ENCODE data around the gene RAB3IP.

The RAB3IP gene, protein sequence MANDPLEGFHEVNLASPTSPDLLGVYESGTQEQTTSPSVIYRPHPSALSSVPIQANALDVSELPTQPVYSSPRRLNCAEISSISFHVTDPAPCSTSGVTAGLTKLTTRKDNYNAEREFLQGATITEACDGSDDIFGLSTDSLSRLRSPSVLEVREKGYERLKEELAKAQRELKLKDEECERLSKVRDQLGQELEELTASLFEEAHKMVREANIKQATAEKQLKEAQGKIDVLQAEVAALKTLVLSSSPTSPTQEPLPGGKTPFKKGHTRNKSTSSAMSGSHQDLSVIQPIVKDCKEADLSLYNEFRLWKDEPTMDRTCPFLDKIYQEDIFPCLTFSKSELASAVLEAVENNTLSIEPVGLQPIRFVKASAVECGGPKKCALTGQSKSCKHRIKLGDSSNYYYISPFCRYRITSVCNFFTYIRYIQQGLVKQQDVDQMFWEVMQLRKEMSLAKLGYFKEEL

DNA sequence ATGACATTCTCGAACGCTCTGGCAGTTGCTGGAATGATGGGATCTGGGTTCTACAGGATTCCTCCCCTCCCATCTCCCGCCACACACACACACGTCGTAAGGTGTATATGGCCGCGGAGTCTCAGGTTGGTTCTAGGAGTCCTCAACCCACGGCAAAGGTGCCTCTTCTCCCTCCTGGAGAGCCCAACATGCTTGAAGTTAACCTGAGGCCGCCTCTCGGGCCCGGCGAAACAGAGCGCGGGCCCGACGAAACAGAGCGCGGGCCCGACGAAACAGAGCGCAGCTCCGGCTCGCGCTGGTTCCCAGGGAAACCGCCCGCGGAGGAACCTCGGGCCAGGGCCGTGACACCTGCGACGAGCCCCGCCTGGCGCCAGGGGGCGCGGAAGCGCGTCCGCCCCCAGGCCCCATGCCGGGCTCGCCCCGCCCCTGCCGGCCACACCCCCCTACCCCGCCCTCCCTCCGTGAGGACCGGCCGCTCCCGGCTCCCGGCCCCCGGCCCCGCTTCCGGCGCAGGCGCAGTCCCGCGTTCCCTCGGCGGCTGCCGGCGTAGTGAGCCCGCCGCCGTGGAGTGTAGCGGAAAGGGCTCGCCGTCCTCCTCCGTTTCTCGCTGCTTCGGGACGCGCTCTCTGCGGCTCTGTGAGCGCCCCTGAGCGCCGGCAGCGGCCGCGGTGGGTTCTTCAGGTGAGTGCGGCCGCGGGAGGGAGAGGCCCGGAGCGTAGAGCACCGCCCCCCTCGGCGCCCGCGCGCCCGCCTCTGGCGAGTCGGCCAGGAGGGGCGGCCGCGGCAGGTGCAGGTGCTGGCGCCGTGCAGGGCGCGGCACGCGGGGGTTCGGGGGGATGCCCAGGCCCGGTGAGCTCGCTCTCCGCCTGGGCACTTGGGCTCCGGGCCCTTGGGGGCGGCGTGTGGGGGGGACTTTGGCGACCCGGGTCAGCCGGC lies at the start of gene RAB3IP:
RAB3IP (plus strand) TSS at position 510 of the 936 bp plus-strand sequence. CDS start 16,549 bp downstream, outside the sequence.
- peak; percentile 83 for DNase-seq

DNA sequence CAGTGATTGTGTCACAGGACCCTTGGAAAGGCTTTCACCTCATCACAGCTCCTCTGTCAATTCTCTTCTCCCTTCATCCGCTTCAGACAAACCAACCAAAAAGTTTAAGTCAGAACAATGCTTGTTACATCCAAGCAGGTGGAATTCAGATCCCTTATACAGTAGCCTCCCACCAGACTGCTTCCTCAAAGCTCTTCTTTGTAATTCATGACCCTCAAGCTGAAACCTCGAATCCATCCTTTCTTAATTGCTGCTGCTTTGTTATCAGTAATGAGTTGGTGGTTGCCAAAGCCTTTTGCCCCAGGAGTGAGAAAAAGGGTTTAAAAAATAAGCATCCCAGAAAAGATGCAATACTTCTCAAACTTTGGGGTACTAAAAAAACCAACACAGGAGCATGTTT lies 49.0 kb upstream of the RAB3IP start:
- DNase-seq = no peak

DNA sequence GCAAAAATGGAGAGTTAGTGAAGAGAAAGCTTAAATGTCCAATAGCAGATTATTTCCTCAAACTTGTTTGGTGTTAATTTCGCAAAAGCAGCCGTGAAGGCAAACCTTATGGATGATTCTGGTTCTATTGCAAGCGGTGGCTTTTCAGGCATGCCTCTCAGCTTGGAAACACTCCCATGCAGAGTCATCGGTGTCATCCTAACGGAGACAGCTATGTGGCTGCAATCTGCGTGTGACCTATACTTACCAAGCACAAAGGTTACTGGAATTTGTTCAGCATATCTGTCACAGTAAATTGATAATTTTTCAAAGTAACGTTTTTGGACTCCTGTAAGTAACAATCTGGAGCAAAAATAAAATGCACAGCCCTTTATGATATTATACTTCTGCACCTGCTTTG lies 44.5 kb upstream of the RAB3IP start:
- no peak for DNase-seq

DNA sequence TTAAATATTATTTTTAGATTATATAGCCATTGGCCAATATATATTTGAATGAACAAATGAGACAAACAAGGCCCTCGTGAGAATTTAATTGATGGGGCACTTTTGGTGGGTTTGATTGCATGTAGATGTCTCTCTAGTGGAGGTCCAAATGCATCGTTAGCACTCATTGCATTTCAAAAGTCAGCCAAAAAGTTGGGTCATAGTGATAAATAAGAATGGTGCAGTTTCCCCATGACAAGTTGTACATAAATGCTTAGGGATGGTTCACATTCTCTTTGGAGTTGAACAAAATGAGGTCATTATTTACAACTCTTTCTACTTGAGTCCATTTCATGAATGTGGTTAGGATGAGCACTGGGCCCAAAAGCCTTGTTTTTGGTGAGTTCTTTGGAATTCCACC lies 40.6 kb upstream of the RAB3IP start:
- no peak for DNase-seq

DNA sequence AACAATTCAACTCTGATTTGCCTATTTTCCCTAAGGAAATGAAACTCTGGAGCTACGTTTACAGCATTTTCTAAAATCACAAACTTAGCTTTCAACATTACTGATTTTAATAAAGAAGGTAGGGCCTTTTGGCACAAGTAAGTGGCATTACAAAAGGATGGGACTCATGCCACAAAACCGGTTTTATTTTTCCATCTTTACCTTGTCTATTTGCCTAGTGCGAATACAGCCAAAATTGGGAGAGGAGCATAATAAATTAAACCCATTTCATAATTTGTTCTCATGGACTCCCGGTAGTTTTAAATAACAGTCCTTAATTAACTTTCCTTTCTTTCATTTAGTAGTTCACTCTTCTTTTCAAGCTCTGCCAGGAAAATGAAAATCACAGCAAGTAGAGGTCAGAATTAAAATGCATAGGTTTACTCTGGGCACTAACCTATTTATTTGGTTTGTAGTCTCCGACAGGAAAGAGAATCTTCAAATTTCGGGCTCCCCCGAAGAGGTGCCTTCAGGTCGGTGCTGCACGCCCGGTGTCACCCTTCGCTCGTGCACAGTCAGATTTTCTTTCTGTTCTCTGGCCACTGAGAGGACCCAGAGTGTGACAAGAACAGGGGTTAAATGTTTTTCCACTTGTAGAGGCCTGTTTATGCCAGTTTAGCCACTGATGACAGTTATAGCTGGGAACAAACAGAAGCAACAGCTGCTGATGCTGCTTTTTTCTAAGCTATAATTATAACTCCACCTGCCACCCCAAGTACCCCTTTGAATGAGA lies 39.7 kb upstream of the RAB3IP start, which contains the start of gene BEST3:
BEST3 (minus strand) TSS at position 535 of the 772 bp plus-strand sequence. CDS start 1,505 bp downstream, outside the sequence.
- peak; percentile 94 for DNase-seq

GRCh38 chr12:69701826-69702225 lies 36.8 kb upstream of the RAB3IP start:
- DNase-seq = peak; percentile 28

DNA sequence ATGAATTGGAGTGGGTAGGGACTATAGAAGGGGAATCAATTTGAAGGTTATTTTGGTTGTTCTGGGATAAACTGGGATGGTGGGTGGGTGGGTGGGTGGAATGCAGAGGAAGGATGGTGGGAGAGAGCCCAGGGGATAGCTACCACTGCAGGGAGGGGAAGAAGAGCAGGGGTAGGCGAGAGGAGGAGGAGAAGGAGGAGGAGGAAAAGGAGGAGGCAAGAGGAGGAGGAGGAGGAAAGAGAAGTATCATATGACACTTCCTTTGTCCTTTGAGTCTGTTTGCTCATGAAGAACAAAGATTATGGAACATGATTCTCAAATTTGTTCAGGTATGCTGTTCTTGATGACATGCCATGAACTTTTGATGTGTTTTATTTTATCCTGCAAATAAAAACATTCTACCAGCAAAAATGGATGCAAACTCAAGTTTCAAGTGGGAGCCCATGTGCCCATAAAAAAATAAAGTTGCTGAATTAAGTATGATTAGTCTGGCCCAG lies 35.5 kb upstream of the RAB3IP start:
- no peak for DNase-seq

- no peak for DNase-seq
Observed at GRCh38 chr12:69704357-69704756, 34.3 kb upstream of the RAB3IP start.

DNA sequence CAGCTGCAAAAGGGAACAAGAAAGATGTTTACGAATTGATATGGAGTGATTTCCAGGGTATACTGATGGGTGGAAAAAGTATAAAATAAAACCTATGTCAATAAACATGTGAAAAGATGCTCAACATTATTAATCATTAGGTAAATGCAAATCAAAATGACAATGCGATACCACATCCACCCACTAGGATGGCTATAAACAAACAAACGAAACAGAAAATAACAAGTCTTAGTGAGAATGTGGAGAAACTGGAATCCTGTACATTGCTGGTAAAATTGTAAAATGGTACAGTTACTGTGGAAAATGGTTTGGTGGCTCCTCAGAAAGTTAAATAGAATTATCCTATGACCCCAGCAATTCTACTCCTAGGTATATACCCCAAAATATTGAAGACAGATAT lies 30.0 kb upstream of the RAB3IP start:
- no peak for DNase-seq

GRCh38 chr12:69712826-69713225 lies 25.8 kb upstream of the RAB3IP start:
- no peak for DNase-seq

DNA sequence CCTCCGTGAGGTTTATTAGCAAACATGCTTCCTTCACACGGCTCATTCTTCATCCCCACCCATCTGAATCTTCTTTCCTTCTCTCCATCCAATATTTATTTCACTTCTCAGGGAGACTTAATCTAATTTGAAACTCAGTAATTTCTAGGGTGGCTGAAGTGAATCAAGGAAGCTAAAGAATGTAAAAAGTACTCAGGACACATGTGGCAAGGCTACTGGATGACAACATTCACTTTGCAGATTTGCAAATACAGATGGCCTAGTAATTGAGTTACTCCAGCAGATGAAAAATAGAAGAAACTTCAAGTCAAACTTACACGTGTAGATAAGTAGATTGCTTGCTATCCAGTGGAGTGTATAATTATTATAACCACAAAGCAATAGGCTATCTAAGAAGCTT lies 24.1 kb upstream of the RAB3IP start:
- no peak for DNase-seq

- peak; percentile 25 for DNase-seq
Observed at GRCh38 chr12:69719336-69720316, 19.0 kb upstream of the RAB3IP start.

DNA sequence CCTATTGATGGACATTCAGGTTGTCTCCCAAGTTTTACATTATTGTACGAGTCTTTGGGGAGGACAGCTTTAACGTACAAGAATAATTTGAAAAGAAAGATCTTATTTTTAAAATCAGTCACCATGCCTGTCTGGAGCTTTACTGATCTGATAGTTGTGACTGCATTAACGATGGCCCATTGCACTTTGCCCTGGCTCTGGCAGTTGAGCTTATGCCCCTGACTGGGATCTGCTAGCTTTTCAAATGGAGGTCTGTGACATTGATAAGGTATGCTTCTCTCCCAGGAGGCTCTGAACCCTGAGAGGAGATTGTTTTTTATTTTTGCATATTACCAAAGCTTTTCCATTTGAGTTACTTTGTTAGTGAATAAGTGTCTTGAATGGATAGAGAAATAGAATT lies 17.9 kb upstream of the RAB3IP start:
- no peak for DNase-seq

GRCh38 chr12:69726922-69727321 lies 11.7 kb upstream of the RAB3IP start:
- DNase-seq = no peak

GRCh38 chr12:69732088-69732487 lies 6.6 kb upstream of the RAB3IP start:
- no peak for DNase-seq

DNA sequence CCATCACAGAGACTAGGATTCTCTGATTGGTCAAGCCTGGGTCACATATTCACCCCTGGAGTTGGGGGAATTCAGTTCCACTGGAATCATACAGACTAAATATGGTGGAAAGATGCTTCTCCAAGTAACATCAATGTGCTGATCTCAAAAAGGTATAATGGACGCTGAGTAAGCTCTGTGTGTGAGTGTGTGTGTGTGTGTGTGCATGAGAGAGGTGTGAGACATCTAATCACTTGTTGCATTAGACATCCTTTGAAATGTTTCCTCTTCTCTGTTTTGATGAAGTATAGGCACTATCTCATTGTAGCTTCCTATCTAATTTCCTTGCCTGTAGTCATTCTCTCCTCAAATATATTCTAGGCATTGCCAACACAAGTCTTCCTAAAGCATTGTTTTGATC lies 5.0 kb upstream of the RAB3IP start:
- DNase-seq = no peak

DNA sequence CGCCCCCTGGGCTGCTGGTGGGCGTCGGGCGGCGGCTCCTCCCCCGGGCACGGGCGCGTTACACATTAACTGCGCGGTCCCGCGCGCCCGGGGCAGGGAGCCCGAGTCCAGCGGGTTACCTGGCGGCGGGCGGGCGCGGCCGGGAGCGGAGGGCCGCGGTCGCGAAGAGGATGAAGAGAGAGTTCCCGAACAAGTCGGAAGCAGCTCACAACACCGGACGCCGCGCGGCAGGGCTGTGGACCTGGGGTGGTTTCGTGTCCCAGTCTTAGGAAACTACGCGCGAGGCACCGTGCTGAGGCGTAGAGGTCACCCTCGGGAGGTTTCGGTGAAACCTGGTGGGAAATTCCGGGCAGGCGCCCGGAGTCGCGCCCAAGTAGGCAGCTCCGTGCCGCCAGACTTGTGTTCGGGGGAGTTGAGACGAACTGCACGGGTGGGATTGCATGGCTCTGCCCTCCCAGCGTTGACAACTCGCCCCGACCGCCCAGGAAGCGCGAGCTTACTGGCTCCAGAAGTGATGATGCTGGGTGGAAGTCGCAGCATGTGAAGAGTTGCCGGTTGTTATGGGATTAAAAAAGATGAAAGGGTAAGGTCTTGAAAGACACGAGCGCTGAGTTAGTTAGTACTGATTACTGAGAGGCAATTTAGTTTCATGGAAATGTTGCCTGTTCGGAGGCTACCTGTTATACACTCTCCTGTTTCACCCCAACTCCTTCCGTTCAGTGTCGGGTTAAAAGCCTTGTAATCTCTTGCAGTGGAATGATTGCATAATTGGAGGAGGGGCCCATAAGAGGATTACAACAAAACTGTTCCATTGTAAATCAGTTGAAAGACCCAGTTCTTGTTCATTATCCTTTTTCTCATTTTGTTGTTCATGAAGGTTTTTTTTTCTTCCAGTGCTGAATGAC lies 879 bp downstream of the RAB3IP start:
- DNase-seq = peak; percentile 61

DNA sequence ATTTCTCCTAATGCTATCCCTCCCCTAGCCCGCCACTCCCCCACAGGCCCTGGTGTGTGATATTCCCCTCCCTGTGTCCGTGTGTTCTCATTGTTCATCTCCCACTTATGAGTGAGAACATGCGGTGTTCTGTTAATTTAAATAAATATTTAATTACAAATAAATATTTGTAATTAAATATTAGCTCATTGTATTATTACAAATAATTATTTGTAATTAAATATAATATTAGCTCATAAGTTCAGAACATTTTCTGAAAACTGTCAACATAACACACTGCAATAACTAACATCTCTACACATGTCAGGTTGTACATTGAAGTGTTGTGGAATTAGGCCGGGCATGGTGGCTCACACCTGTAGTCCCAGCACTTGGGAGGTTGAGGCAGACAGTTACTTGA lies 5.4 kb downstream of the RAB3IP start:
- no peak for DNase-seq

DNA sequence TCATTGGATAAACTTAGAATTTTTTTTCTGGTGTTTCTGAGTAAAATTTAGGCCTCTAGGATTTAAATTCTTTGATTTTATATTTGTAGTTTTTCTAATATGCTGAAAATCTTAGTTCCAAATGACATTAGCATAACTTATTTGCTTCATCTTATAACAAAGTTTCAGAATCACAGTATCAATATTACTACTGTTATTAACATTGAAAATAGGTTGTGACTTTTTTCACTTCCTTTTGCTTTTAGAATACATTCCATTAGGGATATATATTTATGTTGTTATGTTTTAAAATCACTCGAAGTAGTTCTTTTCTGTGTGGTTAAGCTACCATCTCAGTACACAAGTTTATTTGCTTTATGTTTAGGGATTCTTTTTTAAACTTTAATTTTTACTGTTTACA lies 12.8 kb downstream of the RAB3IP start:
- DNase-seq = no peak

DNA sequence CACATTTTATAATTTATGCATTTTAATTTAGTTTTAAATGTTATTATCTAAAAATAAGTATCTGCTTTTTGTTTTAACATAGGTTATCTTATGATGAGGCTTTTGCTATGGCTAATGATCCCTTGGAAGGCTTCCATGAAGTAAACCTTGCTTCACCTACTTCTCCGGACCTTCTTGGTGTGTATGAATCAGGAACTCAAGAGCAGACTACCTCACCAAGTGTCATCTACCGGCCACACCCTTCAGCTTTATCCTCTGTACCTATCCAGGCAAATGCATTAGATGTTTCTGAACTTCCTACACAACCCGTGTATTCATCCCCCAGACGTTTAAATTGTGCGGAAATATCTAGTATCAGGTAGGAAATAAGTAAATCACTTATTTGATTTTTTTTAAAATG lies 16.6 kb downstream of the RAB3IP start:
- no peak for DNase-seq

Data from COR-L47 (cell line).